ENCODE data around the gene PROX1.

The PROX1 gene

DNA sequence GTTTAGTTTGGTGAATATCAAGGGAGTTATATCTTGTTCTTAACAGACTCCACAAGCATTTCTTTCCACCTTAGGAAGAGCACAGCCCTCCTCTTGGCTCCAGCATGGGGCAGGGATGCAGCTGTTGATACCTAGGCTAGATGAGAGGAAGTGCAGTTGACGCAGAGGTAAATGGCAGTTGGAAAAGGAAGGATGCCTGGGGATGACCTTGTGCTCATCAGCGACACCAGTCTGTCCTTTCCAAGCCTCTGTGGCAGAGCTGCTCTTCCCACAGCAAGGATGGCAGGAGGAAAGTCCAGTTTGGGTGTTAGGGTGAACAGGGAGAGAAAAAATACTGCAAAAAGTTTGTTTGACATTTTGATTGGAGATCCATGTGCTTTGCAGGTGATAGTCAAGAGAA is 6.2 kb downstream of the PROX1 start:
- no peak overlapping the region for H3K27ac ChIP-seq (ENCODE audit: low read length)
- no peaks in the 10 kb centered on the region for H3K9me3 ChIP-seq (ENCODE audit: control insufficient read depth in 1 of 2, low read length in 2 of 2)
- no peak overlapping the region for H3K4me3 ChIP-seq (ENCODE audit: low read depth in 1 of 2, low read length in 2 of 2)
- peaks cover 0 to 11% of the 10 kb centered on the region in 2 donors for H3K4me1 ChIP-seq (ENCODE audit: control insufficient read depth in 1 of 2, insufficient read depth in 2 of 2, low read length in 2 of 2)
- H3K36me3 ChIP-seq (ENCODE audit: control insufficient read depth in 1 of 2, insufficient read depth in 2 of 2, low read length in 2 of 2) = no peaks in the 10 kb centered on the region
- H3K27me3 ChIP-seq (ENCODE audit: low read depth, low read length) = peaks cover 6% of the 10 kb centered on the region

DNA sequence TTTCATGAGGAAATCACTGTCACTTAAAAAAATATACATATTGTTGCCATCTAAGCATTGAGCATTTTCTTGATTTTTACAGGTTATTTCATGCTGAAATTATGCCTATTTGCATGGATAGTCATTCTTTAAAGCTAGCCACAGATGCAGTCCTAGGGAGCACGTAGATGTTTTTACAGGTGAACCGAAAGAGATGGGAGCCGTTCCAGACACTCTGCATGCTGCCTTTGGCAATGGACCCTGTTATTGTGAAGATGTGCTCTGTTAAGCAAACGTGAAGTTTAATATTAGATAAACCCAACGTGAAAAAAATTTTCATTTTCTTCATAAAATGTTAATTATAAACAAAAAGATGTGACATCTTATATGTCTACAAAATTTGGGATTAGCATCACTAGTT is 7.1 kb downstream of the PROX1 start:
- peaks cover 0 to 1% of the 10 kb centered on the region in 2 donors for H3K4me1 ChIP-seq (ENCODE audit: control insufficient read depth in 1 of 2, insufficient read depth in 2 of 2, low read length in 2 of 2)
- H3K27me3 ChIP-seq (ENCODE audit: low read depth, low read length) = no peaks in the 10 kb centered on the region
- H3K36me3 ChIP-seq (ENCODE audit: control insufficient read depth in 1 of 2, insufficient read depth in 2 of 2, low read length in 2 of 2) = no peaks in the 10 kb centered on the region
- H3K4me3 ChIP-seq (ENCODE audit: low read depth in 1 of 2, low read length in 2 of 2) = no peak overlapping the region
- H3K9me3 ChIP-seq (ENCODE audit: control insufficient read depth in 1 of 2, low read length in 2 of 2) = no peaks in the 10 kb centered on the region
- no peak overlapping the region for H3K27ac ChIP-seq (ENCODE audit: low read length)

DNA sequence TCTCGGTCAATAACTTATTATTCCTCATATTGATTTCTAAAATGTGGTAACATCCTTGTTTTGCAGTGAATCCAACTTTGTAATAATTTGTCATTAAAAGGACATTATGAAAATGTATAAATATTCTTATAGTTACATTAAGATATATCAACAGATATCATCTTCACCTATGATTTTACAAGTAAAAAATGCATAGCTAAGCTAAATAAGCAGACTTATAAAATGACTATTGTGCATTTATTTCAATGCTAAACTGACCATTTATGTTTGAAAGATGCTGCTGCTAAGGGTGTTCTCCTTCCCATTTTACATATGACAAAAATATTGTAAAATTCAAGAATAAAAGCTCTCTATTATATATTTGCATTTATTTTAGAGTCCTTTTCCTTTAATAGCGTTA is 7.8 kb downstream of the PROX1 start:
- no peaks in the 10 kb centered on the region for H3K9me3 ChIP-seq (ENCODE audit: control insufficient read depth in 1 of 2, low read length in 2 of 2)
- no peak overlapping the region for H3K27ac ChIP-seq (ENCODE audit: low read length)
- H3K27me3 ChIP-seq (ENCODE audit: low read depth, low read length) = no peaks in the 10 kb centered on the region
- no peaks in the 10 kb centered on the region for H3K36me3 ChIP-seq (ENCODE audit: control insufficient read depth in 1 of 2, insufficient read depth in 2 of 2, low read length in 2 of 2)
- H3K4me1 ChIP-seq (ENCODE audit: control insufficient read depth in 1 of 2, insufficient read depth in 2 of 2, low read length in 2 of 2) = no peaks in the 10 kb centered on the region
- no peak overlapping the region for H3K4me3 ChIP-seq (ENCODE audit: low read depth in 1 of 2, low read length in 2 of 2)

DNA sequence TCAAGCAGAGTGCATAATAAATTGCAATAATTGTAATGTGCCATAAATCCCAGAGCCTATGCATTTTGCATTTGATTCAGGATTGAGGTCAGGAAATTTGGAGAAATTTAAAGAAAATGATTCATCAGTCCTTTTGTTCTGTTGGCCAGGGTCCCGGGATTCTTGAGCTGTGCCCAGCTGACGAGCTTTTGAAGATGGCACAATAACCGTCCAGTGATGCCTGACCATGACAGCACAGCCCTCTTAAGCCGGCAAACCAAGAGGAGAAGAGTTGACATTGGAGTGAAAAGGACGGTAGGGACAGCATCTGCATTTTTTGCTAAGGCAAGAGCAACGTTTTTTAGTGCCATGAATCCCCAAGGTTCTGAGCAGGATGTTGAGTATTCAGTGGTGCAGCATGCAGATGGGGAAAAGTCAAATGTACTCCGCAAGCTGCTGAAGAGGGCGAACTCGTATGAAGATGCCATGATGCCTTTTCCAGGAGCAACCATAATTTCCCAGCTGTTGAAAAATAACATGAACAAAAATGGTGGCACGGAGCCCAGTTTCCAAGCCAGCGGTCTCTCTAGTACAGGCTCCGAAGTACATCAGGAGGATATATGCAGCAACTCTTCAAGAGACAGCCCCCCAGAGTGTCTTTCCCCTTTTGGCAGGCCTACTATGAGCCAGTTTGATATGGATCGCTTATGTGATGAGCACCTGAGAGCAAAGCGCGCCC is 8.7 kb downstream of the PROX1 start:
- no peaks in the 10 kb centered on the region for H3K36me3 ChIP-seq (ENCODE audit: control insufficient read depth in 1 of 2, insufficient read depth in 2 of 2, low read length in 2 of 2)
- no peaks in the 10 kb centered on the region for H3K4me1 ChIP-seq (ENCODE audit: control insufficient read depth in 1 of 2, insufficient read depth in 2 of 2, low read length in 2 of 2)
- H3K4me3 ChIP-seq (ENCODE audit: low read depth in 1 of 2, low read length in 2 of 2) = peak overlapping the region in 1 of 2 donors; percentile 11
- no peaks in the 10 kb centered on the region for H3K9me3 ChIP-seq (ENCODE audit: control insufficient read depth in 1 of 2, low read length in 2 of 2)
- H3K27me3 ChIP-seq (ENCODE audit: low read depth, low read length) = no peaks in the 10 kb centered on the region
- H3K27ac ChIP-seq (ENCODE audit: low read length) = no peak overlapping the region

DNA sequence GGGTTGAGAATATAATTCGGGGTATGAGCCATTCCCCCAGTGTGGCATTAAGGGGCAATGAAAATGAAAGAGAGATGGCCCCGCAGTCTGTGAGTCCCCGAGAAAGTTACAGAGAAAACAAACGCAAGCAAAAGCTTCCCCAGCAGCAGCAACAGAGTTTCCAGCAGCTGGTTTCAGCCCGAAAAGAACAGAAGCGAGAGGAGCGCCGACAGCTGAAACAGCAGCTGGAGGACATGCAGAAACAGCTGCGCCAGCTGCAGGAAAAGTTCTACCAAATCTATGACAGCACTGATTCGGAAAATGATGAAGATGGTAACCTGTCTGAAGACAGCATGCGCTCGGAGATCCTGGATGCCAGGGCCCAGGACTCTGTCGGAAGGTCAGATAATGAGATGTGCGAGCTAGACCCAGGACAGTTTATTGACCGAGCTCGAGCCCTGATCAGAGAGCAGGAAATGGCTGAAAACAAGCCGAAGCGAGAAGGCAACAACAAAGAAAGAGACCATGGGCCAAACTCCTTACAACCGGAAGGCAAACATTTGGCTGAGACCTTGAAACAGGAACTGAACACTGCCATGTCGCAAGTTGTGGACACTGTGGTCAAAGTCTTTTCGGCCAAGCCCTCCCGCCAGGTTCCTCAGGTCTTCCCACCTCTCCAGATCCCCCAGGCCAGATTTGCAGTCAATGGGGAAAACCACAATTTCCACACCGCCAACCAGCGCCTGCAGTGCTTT is 9.4 kb downstream of the PROX1 start:
- Histone ChIP-seq H3K4me3 (ENCODE audit: low read depth in 1 of 2, low read length in 2 of 2) (peak overlapping the region in 1 of 2 donors; percentile 11), H3K4me1 (ENCODE audit: control insufficient read depth in 1 of 2, insufficient read depth in 2 of 2, low read length in 2 of 2) (no peaks in the 10 kb centered on the region), H3K27me3 (ENCODE audit: low read depth, low read length) (no peaks in the 10 kb centered on the region), H3K27ac (ENCODE audit: low read length) (no peak overlapping the region), H3K9me3 (ENCODE audit: control insufficient read depth in 1 of 2, low read length in 2 of 2) (no peaks in the 10 kb centered on the region), H3K36me3 (ENCODE audit: control insufficient read depth in 1 of 2, insufficient read depth in 2 of 2, low read length in 2 of 2) (no peaks in the 10 kb centered on the region)

DNA sequence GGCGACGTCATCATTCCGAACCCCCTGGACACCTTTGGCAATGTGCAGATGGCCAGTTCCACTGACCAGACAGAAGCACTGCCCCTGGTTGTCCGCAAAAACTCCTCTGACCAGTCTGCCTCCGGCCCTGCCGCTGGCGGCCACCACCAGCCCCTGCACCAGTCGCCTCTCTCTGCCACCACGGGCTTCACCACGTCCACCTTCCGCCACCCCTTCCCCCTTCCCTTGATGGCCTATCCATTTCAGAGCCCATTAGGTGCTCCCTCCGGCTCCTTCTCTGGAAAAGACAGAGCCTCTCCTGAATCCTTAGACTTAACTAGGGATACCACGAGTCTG is 10.0 kb downstream of the PROX1 start:
- Histone ChIP-seq H3K9me3 (ENCODE audit: control insufficient read depth in 1 of 2, low read length in 2 of 2) (no peaks in the 10 kb centered on the region), H3K4me1 (ENCODE audit: control insufficient read depth in 1 of 2, insufficient read depth in 2 of 2, low read length in 2 of 2) (no peaks in the 10 kb centered on the region), H3K27me3 (ENCODE audit: low read depth, low read length) (no peaks in the 10 kb centered on the region), H3K27ac (ENCODE audit: low read length) (no peak overlapping the region), H3K4me3 (ENCODE audit: low read depth in 1 of 2, low read length in 2 of 2) (no peak overlapping the region), H3K36me3 (ENCODE audit: control insufficient read depth in 1 of 2, insufficient read depth in 2 of 2, low read length in 2 of 2) (no peaks in the 10 kb centered on the region)

DNA sequence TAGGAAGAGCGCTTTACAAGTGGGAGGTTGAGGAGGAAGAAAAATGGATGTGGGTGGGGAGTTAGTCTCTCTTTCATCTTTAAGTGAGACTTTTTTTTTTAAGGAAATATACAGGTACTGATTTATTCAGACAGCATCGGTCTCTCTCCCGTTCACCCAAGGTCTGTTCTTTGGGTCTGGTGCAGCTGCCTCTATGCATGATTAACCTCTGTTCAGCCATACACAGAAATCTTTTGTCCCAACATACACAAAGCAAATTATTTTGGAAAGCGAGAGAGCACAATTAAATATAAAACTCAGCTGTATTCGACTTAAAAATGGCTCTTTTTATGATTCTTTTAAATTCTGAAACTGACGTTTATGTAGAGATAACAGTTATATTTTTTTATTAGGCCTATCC is 11.0 kb downstream of the PROX1 start:
- H3K9me3 ChIP-seq (ENCODE audit: control insufficient read depth in 1 of 2, low read length in 2 of 2) = no peaks in the 10 kb centered on the region
- H3K27ac ChIP-seq (ENCODE audit: low read length) = no peak overlapping the region
- no peak overlapping the region for H3K4me3 ChIP-seq (ENCODE audit: low read depth in 1 of 2, low read length in 2 of 2)
- no peaks in the 10 kb centered on the region for H3K4me1 ChIP-seq (ENCODE audit: control insufficient read depth in 1 of 2, insufficient read depth in 2 of 2, low read length in 2 of 2)
- no peaks in the 10 kb centered on the region for H3K36me3 ChIP-seq (ENCODE audit: control insufficient read depth in 1 of 2, insufficient read depth in 2 of 2, low read length in 2 of 2)
- no peaks in the 10 kb centered on the region for H3K27me3 ChIP-seq (ENCODE audit: low read depth, low read length)

DNA sequence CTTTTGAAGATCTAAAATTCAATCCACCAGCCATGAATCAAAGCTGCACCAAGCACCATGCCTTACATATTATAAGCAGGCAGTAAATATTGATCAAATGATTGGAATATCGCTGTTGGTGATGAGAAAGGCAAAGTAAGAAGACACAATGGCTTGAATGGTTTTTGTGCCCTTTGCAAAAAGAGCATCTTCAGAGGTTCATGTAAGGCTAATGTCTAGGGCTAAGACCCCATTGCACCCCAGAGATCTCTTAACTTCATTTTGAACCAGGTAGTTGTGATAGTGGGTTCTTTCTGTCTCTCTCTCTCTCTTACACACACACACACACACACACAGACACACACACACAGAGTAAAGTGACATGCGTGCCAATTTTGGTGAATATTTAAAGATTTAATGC is 12.0 kb downstream of the PROX1 start:
- no peak overlapping the region for H3K27ac ChIP-seq (ENCODE audit: low read length)
- H3K36me3 ChIP-seq (ENCODE audit: control insufficient read depth in 1 of 2, insufficient read depth in 2 of 2, low read length in 2 of 2) = no peaks in the 10 kb centered on the region
- H3K4me3 ChIP-seq (ENCODE audit: low read depth in 1 of 2, low read length in 2 of 2) = no peak overlapping the region
- no peaks in the 10 kb centered on the region for H3K27me3 ChIP-seq (ENCODE audit: low read depth, low read length)
- no peaks in the 10 kb centered on the region for H3K9me3 ChIP-seq (ENCODE audit: control insufficient read depth in 1 of 2, low read length in 2 of 2)
- no peaks in the 10 kb centered on the region for H3K4me1 ChIP-seq (ENCODE audit: control insufficient read depth in 1 of 2, insufficient read depth in 2 of 2, low read length in 2 of 2)

DNA sequence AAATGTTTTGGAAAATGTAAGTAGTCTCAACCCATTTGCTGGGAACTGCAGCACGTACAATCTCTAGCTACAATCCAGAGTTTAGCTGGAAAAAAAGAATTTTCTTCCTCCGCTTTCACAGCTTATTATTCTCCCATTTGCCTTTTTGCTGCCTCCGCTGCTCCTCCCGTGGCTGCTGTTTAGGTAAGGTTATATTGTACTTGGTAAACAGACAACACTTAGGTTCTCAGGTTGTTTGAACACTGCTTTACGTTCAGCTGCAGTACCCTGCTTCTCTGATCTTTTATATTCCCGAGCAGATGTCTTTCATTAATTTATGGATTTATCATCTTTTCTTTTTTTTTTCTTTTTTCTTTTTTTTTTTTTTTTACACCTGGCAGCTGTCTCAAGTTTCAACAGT is 14.3 kb downstream of the PROX1 start:
- Histone ChIP-seq H3K4me3 (ENCODE audit: low read depth in 1 of 2, low read length in 2 of 2) (no peak overlapping the region), H3K36me3 (ENCODE audit: control insufficient read depth in 1 of 2, insufficient read depth in 2 of 2, low read length in 2 of 2) (no peaks in the 10 kb centered on the region), H3K4me1 (ENCODE audit: control insufficient read depth in 1 of 2, insufficient read depth in 2 of 2, low read length in 2 of 2) (no peaks in the 10 kb centered on the region), H3K9me3 (ENCODE audit: control insufficient read depth in 1 of 2, low read length in 2 of 2) (no peaks in the 10 kb centered on the region), H3K27me3 (ENCODE audit: low read depth, low read length) (no peaks in the 10 kb centered on the region), H3K27ac (ENCODE audit: low read length) (no peak overlapping the region)

DNA sequence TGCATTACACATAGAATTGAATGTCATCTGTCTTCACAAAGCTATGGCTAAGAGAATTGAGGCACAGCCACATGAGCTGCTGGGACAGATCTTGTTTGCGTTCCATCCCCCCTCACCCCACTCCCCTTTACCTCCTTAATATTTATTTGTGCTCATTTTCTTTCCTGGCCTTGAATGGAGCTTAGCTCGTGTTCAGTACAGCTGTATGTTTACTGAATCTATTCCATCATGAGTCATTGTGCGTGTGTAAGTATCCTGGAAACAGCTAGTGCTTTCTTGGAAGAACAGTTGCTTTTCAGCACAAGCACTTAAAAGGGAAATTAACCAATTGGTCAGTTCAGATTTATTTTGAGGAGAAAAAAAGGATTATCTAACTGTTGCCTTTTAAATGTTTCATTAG is 14.7 kb downstream of the PROX1 start:
- Histone ChIP-seq H3K27me3 (ENCODE audit: low read depth, low read length) (no peaks in the 10 kb centered on the region), H3K27ac (ENCODE audit: low read length) (no peak overlapping the region), H3K36me3 (ENCODE audit: control insufficient read depth in 1 of 2, insufficient read depth in 2 of 2, low read length in 2 of 2) (no peaks in the 10 kb centered on the region), H3K4me3 (ENCODE audit: low read depth in 1 of 2, low read length in 2 of 2) (no peak overlapping the region), H3K4me1 (ENCODE audit: control insufficient read depth in 1 of 2, insufficient read depth in 2 of 2, low read length in 2 of 2) (no peaks in the 10 kb centered on the region), H3K9me3 (ENCODE audit: control insufficient read depth in 1 of 2, low read length in 2 of 2) (no peaks in the 10 kb centered on the region)

DNA sequence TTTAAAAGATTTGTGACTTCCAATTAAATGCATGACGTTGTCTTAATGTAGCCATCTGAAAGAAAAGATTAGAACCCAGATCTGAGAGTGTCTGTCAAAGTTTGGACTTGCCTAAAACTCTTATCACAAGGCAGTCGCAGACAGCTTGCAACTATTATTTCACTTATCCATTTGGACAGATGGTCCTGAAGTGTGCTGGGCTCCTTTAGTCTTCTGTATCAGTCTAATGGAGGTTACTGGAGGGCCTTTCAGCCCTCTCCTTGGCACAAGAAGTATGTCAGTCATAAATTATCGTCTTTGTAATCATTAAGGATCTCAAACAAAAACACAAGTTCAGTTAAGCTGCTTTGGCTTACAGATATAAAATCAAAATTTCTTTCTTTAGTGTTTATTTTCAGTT is 15.5 kb downstream of the PROX1 start:
- no peak overlapping the region for H3K27ac ChIP-seq (ENCODE audit: low read length)
- H3K27me3 ChIP-seq (ENCODE audit: low read depth, low read length) = no peaks in the 10 kb centered on the region
- no peaks in the 10 kb centered on the region for H3K4me1 ChIP-seq (ENCODE audit: control insufficient read depth in 1 of 2, insufficient read depth in 2 of 2, low read length in 2 of 2)
- no peaks in the 10 kb centered on the region for H3K9me3 ChIP-seq (ENCODE audit: control insufficient read depth in 1 of 2, low read length in 2 of 2)
- no peak overlapping the region for H3K4me3 ChIP-seq (ENCODE audit: low read depth in 1 of 2, low read length in 2 of 2)
- H3K36me3 ChIP-seq (ENCODE audit: control insufficient read depth in 1 of 2, insufficient read depth in 2 of 2, low read length in 2 of 2) = no peaks in the 10 kb centered on the region

DNA sequence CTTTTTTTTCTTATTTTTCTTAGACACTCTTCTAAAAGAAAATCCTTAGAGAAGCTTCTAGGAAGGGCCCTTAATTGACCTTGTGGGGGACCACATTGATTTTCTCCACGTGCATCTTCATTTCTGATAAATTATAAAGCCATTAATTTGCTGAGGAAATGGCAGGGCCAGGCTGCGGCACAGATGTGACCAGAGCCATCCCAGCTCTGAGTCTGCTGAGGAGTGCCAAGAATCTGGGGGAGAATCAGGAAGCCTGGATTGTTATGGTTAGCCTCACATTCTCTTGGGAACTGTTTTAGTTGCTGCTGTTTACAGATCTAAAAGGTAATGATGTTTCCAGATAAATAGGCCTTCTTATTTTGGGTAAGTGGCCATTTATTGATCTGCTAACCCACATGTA is 16.2 kb downstream of the PROX1 start:
- Histone ChIP-seq H3K4me1 (ENCODE audit: control insufficient read depth in 1 of 2, insufficient read depth in 2 of 2, low read length in 2 of 2) (no peaks in the 10 kb centered on the region), H3K36me3 (ENCODE audit: control insufficient read depth in 1 of 2, insufficient read depth in 2 of 2, low read length in 2 of 2) (no peaks in the 10 kb centered on the region), H3K9me3 (ENCODE audit: control insufficient read depth in 1 of 2, low read length in 2 of 2) (no peaks in the 10 kb centered on the region), H3K27me3 (ENCODE audit: low read depth, low read length) (no peaks in the 10 kb centered on the region), H3K4me3 (ENCODE audit: low read depth in 1 of 2, low read length in 2 of 2) (no peak overlapping the region), H3K27ac (ENCODE audit: low read length) (no peak overlapping the region)

All from muscle layer of duodenum (tissue), 2 donors.